ENCODE measurements around the gene CHIC1.
"Not testable (repeated sequence)": the region's sequence is repeated elsewhere in the genome, so short reads cannot be mapped to it uniquely, and the experiment has no call there.

CHIC1 gene

GRCh38 chrX:73707014-73707413 lies 144.0 kb downstream of the CHIC1 start:
- not testable (repeated sequence) for H3K4me1 ChIP-seq (ENCODE audit: control insufficient read depth, insufficient read depth, low read length, poor library complexity, severe bottlenecking); H3K27ac ChIP-seq (ENCODE audit: insufficient read depth, low read length, poor library complexity, severe bottlenecking); H3K36me3 ChIP-seq (ENCODE audit: control insufficient read depth, insufficient read depth, low read length); DNase-seq; H3K9me3 ChIP-seq (ENCODE audit: control insufficient read depth, low read length); H3K4me3 ChIP-seq (ENCODE audit: insufficient read depth, low read depth, low read length, poor library complexity, severe bottlenecking); H3K27me3 ChIP-seq (replicated peaks; ENCODE audit: control insufficient read depth, insufficient read depth, low read length, poor library complexity, severe bottlenecking)

- DNase-seq = no peak
- no peaks in the 10 kb centered on the region for H3K36me3 ChIP-seq (ENCODE audit: control insufficient read depth, insufficient read depth, low read length)
Measured at GRCh38 chrX:73728602-73729001, 165.6 kb downstream of the CHIC1 start.

More at GRCh38 chrX:73728602-73729001, 165.6 kb downstream of the CHIC1 start:
- Histone ChIP-seq H3K27ac (ENCODE audit: insufficient read depth, low read length, poor library complexity, severe bottlenecking) (no peak overlapping the region), H3K9me3 (ENCODE audit: control insufficient read depth, low read length) (no peaks in the 10 kb centered on the region), H3K4me1 (ENCODE audit: control insufficient read depth, insufficient read depth, low read length, poor library complexity, severe bottlenecking) (no peaks in the 10 kb centered on the region), H3K27me3 (replicated peaks; ENCODE audit: control insufficient read depth, insufficient read depth, low read length, poor library complexity, severe bottlenecking) (no peaks in the 10 kb centered on the region), H3K4me3 (ENCODE audit: insufficient read depth, low read depth, low read length, poor library complexity, severe bottlenecking) (no peak overlapping the region)
